ENCODE results near the gene EHBP1L1.
"Not testable (repeated sequence)": the region's sequence is repeated elsewhere in the genome, so short reads cannot be mapped to it uniquely, and the experiment has no call there.

EHBP1L1 gene

GRCh38 chr11:65559535-65559934 lies 16.3 kb upstream of the EHBP1L1 start:
- TF ChIP-seq CTCF (IDR thresholded peaks at IDR 0.05; ENCODE audit: extremely low read depth, missing control alignments): no peak
- no peak for DNase-seq (ENCODE audit: low spot score)

- no peak for TF ChIP-seq CTCF (IDR thresholded peaks at IDR 0.05; ENCODE audit: extremely low read depth, missing control alignments)
- DNase-seq (ENCODE audit: low spot score): no peak
These were observed 15.8 kb upstream of the EHBP1L1 start for GRCh38 chr11:65559951-65560537.

GRCh38 chr11:65560555-65561418 lies 15.1 kb upstream of the EHBP1L1 start:
- TF ChIP-seq CTCF (IDR thresholded peaks at IDR 0.05; ENCODE audit: extremely low read depth, missing control alignments): no peak
- no peak for DNase-seq (ENCODE audit: low spot score)

GRCh38 chr11:65562020-65562419 lies 13.8 kb upstream of the EHBP1L1 start:
- DNase-seq (ENCODE audit: low spot score): no peak
- TF ChIP-seq CTCF (IDR thresholded peaks at IDR 0.05; ENCODE audit: extremely low read depth, missing control alignments): no peak

- no peak for TF ChIP-seq CTCF (IDR thresholded peaks at IDR 0.05; ENCODE audit: extremely low read depth, missing control alignments)
- no peak for DNase-seq (ENCODE audit: low spot score)
These were observed 13.1 kb upstream of the EHBP1L1 start for GRCh38 chr11:65562788-65563187.

GRCh38 chr11:65563601-65564000 lies 12.3 kb upstream of the EHBP1L1 start:
- DNase-seq (ENCODE audit: low spot score): no peak
- no peak for TF ChIP-seq CTCF (IDR thresholded peaks at IDR 0.05; ENCODE audit: extremely low read depth, missing control alignments)

- DNase-seq (ENCODE audit: low spot score): not testable (repeated sequence)
These were observed 10.8 kb upstream of the EHBP1L1 start for GRCh38 chr11:65564879-65565559.
